GM12872 (cell line): ENCODE results near the gene PHTF1.

ENCODE experiments used
- CTCF ChIP-seq: IDR thresholded peaks from 3 replicates; pipeline ENCODE4 v1.5.1; 2011; ENCODE audit warnings: low read depth, mild to moderate bottlenecking, low read length, moderate library complexity; ENCODE audit not compliant: insufficient read depth

PHTF1 gene

DNA sequence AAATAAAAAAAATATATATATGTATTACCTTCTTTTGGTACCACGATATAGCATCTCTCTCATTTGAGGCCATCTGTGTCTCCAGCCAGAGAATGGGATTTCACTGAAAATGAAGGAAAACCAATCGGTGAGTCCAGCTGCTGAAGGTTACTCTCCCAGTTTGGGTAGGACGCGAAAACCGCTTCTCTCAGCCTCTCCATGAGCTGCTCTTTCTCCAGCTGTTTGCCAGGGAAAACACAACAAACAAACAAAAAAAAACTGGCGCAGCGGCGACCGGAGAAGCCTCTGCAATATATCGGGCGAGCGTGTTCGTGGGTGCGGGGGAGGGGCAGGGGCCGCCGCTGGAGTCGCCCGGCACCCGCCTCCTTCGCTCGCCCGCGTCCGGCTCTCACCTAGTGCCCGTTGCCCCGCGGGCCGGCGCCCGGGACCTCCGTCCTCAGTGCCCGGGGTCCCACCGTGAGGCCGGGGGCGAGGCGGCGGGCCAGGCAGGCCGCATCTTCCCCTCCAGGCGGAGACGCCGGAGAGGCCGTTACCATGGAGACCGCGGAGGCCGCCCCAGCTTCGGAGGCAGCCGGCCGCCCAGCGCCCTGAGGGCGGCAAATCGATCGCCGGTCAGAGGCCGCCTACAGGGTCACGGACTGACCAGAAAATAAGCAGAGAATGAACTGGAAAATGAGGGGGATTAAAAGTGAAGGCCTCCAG lies 504 bp downstream of the PHTF1 start:
- TF ChIP-seq CTCF: no peak

GRCh38 chr1:113756461-113756860 lies 2.8 kb downstream of the PHTF1 start:
- no peak for TF ChIP-seq CTCF

- TF ChIP-seq CTCF: no peak
Observed at GRCh38 chr1:113751516-113751915, 7.8 kb downstream of the PHTF1 start.

DNA sequence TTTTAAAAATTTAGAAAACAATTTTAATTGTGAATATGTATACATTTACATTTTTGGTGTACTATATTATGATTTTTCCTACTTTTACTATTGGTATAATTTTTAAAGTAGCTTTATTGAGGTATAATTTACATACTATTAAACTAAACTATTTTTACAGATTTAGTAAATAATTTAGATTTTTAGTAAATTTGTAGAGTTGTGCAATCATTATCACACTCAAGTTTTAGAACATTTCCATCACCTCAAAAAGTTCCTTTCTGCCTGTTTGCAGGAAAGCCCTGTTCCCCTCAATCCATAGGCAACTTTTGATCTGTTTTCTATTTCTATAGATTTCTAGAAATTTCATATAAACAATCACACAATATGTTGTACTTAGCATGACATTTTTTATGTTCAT lies 8.2 kb downstream of the PHTF1 start:
- no peak for TF ChIP-seq CTCF

GRCh38 chr1:113749402-113749801 lies 9.9 kb downstream of the PHTF1 start:
- no peak for TF ChIP-seq CTCF

GRCh38 chr1:113747376-113747775 lies 11.9 kb downstream of the PHTF1 start:
- TF ChIP-seq CTCF: no peak

GRCh38 chr1:113745425-113745824 lies 13.9 kb downstream of the PHTF1 start:
- no peak for TF ChIP-seq CTCF
